HepG2 (cell line): ENCODE results near the gene SLC2A4. TPM values are rescaled to one million over a fixed set of nuclear protein-coding genes. Genes with fewer than 3 reads are reported as not detected.
A peak's percentile ranks its signal among the peaks of the same experiment; 100 is the strongest.

Source experiments
- CBFB ChIP-seq: sonication (generic); formaldehyde crosslinking; IDR thresholded peaks from 2 replicates; pipeline ENCODE4 v1.4.0; 2020; ENCODE audit warnings: missing genetic modification reagents
- DBP ChIP-seq: sonication (generic); formaldehyde crosslinking; IDR thresholded peaks from 2 replicates; pipeline ENCODE4 v1.4.0; 2020; ENCODE audit warnings: missing genetic modification reagents; ENCODE audit errors: not compliant biosample characterization
- DZIP1 ChIP-seq: sonication (generic); formaldehyde crosslinking; IDR thresholded peaks from 2 replicates; pipeline ENCODE4 v1.5.0; 2020; ENCODE audit warnings: mild to moderate bottlenecking, missing genetic modification reagents
- ETV6 ChIP-seq: sonication (generic); formaldehyde crosslinking; conservative IDR thresholded peaks from 2 replicates; pipeline ENCODE4 v1.4.0; 2020; ENCODE audit warnings: missing genetic modification reagents
- FOXO1 ChIP-seq: sonication (generic); formaldehyde crosslinking; IDR thresholded peaks from 2 replicates; pipeline ENCODE4 v1.4.0; 2020; ENCODE audit warnings: missing genetic modification reagents
- HINFP ChIP-seq: sonication (generic); formaldehyde crosslinking; IDR thresholded peaks from 2 replicates; pipeline ENCODE4 v1.4.0; 2020; ENCODE audit warnings: low read depth, mild to moderate bottlenecking, missing genetic modification reagents
- KLF15 ChIP-seq: sonication (generic); formaldehyde crosslinking; IDR thresholded peaks from 2 replicates; pipeline ENCODE4 v1.8.1; 2023; ENCODE audit warnings: borderline replicate concordance, mild to moderate bottlenecking, inconsistent platforms, missing genetic modification reagents, mixed read lengths
- PHF8 ChIP-seq: sonication (generic); formaldehyde crosslinking; IDR thresholded peaks from 2 replicates; pipeline ENCODE4 v1.5.0; 2020; ENCODE audit warnings: missing genetic modification reagents
- RAD21 ChIP-seq: fragments of 450-650 bp; formaldehyde crosslinking; IDR thresholded peaks from 2 replicates; pipeline ENCODE4 v1.5.0; 2020; ENCODE audit warnings: mild to moderate bottlenecking
- RARG ChIP-seq: sonication (generic); formaldehyde crosslinking; IDR thresholded peaks from 2 replicates; pipeline ENCODE4 v1.4.0; 2020; ENCODE audit warnings: low read depth, mild to moderate bottlenecking, missing genetic modification reagents
- SRF ChIP-seq: IDR thresholded peaks from 2 replicates; pipeline ENCODE4 v1.6.1; 2011; ENCODE audit warnings: mild to moderate bottlenecking, low read depth, low read length, moderate library complexity
- TCF12 ChIP-seq, 2 experiments: fragments of 450-650 bp in 1 of 2; sonication (generic) in 1 of 2; formaldehyde crosslinking in 1 of 2; IDR thresholded peaks; 2 replicates each; pipeline versions ENCODE4 v1.6.1 to v1.8.0; 2017 to 2022; ENCODE audit warnings: antibody characterized with exemption in 1 of 2, mild to moderate bottlenecking in 1 of 2, missing genetic modification reagents in 1 of 2, moderate library complexity in 1 of 2
- TEF ChIP-seq: sonication (generic); formaldehyde crosslinking; IDR thresholded peaks from 2 replicates; pipeline ENCODE4 v1.5.0; 2020; ENCODE audit warnings: missing genetic modification reagents
- ZNF530 ChIP-seq: sonication (generic); formaldehyde crosslinking; IDR thresholded peaks from 2 replicates; pipeline ENCODE4 v1.5.0; 2020; ENCODE audit warnings: low read depth, mild to moderate bottlenecking, missing genetic modification reagents
- ZNF691 ChIP-seq: sonication (generic); formaldehyde crosslinking; IDR thresholded peaks from 2 replicates; pipeline ENCODE4 v1.4.0; 2020; ENCODE audit warnings: missing genetic modification reagents, low read depth, mild to moderate bottlenecking, borderline replicate concordance
- ZNF7 ChIP-seq: IDR thresholded peaks from 2 replicates; pipeline ENCODE4 v1.6.1; 2016; ENCODE audit warnings: missing biosample characterization, missing genetic modification reagents
- ZSCAN30 ChIP-seq: sonication (generic); formaldehyde crosslinking; IDR thresholded peaks from 2 replicates; pipeline ENCODE4 v1.5.0; 2020; ENCODE audit warnings: mild to moderate bottlenecking, missing genetic modification reagents
- ZSCAN5A ChIP-seq: sonication (generic); formaldehyde crosslinking; IDR thresholded peaks from 2 replicates; pipeline ENCODE4 v1.8.0; 2022; ENCODE audit warnings: mild to moderate bottlenecking, missing genetic modification reagents, borderline replicate concordance
- ZSCAN9 ChIP-seq: IDR thresholded peaks from 2 replicates; pipeline ENCODE4 v1.6.1; 2016; ENCODE audit warnings: borderline replicate concordance
- polyA plus RNA-seq, 8 experiments: library from polyadenylated mRNA; depleted of rRNA in 3 of 8; stranded (reverse) in 7 of 8; unstranded in 1 of 8; fragments of >200 nt; fragmentation: Illumina TruSeq in 4 of 8; extraction: Trizol in 4 of 8; gene quantifications; 2 replicates each; pipeline versions ENCODE4 v1.2.1 to v1.2.3, GENCODE V29; 2011 to 2016; ENCODE audit warnings: low read depth in 4 of 8, missing spikeins in 1 of 8, mixed read lengths in 1 of 8; ENCODE audit not compliant: insufficient read depth in 1 of 8
- total RNA-seq, 5 experiments: library from RNA; depleted of rRNA; stranded (reverse); fragments of >200 nt; fragmentation: Illumina TruSeq; extraction: Trizol; gene quantifications; 2 replicates each; pipeline ENCODE4 v1.2.3, GENCODE V29; 2016; ENCODE audit warnings: low read depth in 1 of 5

The SLC2A4 gene
- total and polyA plus RNA-seq, 2 of the 13 experiments (the other 11 are each of a cell fraction or from before 2014, with no cell fraction given), result 4.9 to 5.8 TPM

- no peak for TF ChIP-seq ZSCAN30 (CRISPR knock-in tag)
- no peak for TF ChIP-seq TEF (CRISPR knock-in tag)
- TF ChIP-seq ZSCAN5A (CRISPR knock-in tag), result no peak
- peak; percentile 61 for TF ChIP-seq PHF8 (CRISPR knock-in tag)
- TF ChIP-seq DBP (CRISPR knock-in tag), result no peak
- TF ChIP-seq HINFP (CRISPR knock-in tag), result peak; percentile 100
- no peak for TF ChIP-seq TCF12 (IDR thresholded peaks at IDR 0.05)
- no peak for TF ChIP-seq TCF12 (CRISPR knock-in tag; IDR thresholded peaks at IDR 0.05)
- TF ChIP-seq ZSCAN9, result no peak
- 0 out of 2 replicates have a peak, but pooled peaks have one; percentile 78 for TF ChIP-seq DZIP1 (CRISPR knock-in tag)
- peak; percentile 76; the same call in 1 of the 2 replicates for TF ChIP-seq ZNF691
- TF ChIP-seq RAD21 (CRISPR knock-in tag), result no peak
- TF ChIP-seq FOXO1, result no peak
- no peak for TF ChIP-seq ZNF530 (CRISPR knock-in tag)
- TF ChIP-seq CBFB (CRISPR knock-in tag), result 0 out of 2 replicates have a peak, but pooled peaks have one; percentile 34
- no peak for TF ChIP-seq KLF15 (CRISPR knock-in tag)
- TF ChIP-seq RARG (CRISPR knock-in tag), result no peak
- TF ChIP-seq ZNF7 (CRISPR knock-in tag), result no peak
- TF ChIP-seq ETV6 (CRISPR knock-in tag), result no peak; the same call in 1 of the 2 replicates
- no peak for TF ChIP-seq SRF
These were observed 48.0 kb downstream of the SLC2A4 start (continued) for GRCh38 chr17:7329374-7329996.
